HT-29 (cell line): Measurements from ENCODE around the gene EPB41L5. TPM values are rescaled to one million over a fixed set of nuclear protein-coding genes. Genes with fewer than 3 reads are reported as not detected.
A peak's percentile ranks its signal among the peaks of the same experiment; 100 is the strongest.
"Not testable (repeated sequence)": the region's sequence is repeated elsewhere in the genome, so short reads cannot be mapped to it uniquely, and the experiment has no call there.

Experiments used
- DNase-seq: peaks from one replicate; pipeline ENCODE4 v3.0.0-alpha.2; 2015; ENCODE audit warnings: low spot score
- total RNA-seq: library from RNA; depleted of rRNA; stranded (reverse); fragments of >200 nt; shearing (Covaris generic); gene quantifications from 2 replicates; pipeline ENCODE4 v1.2.3, GENCODE V29; 2014

Gene EPB41L5
- total RNA-seq, 1 experiment from 2014 or later, result 12.5 TPM

DNA sequence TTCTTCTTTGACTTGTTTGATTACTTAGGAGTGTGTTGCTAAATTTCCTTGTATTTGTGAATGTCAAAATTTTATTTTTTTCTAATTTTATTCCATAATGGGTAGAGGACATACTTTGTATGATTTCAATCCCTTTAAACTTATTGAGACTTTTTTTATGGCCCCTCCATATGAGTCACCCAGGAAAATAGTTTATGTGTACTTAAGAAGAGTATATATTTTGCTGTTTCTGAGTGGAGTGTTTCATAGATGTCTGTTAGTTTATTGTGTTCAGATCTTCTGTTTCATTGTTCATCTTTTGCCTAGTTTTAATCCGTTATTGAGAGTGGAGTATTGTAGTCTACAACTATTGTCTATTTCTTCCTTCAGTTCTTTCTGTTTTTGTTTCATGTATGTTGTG, 81.9 kb downstream of the EPB41L5 start:
- no peak for DNase-seq

DNA sequence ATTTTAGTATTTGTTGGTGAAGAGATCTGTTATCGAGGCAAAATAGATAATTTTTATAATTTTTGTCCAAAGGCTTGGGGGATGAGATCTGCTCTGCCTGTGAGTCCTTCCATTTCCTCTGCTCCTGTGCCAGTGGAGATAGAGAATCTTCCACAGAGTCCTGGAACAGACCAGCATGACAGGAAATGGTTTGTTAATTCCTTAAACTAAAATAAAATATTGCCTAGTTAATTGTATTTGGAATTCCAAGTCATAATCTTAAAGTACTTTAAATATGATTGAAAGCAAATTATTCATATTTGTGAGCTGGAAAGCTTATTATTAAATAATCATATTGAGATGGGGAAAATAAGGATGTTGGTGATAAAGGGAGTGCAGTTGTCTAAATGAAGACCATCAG, 87.8 kb downstream of the EPB41L5 start:
- DNase-seq, result no peak

DNA sequence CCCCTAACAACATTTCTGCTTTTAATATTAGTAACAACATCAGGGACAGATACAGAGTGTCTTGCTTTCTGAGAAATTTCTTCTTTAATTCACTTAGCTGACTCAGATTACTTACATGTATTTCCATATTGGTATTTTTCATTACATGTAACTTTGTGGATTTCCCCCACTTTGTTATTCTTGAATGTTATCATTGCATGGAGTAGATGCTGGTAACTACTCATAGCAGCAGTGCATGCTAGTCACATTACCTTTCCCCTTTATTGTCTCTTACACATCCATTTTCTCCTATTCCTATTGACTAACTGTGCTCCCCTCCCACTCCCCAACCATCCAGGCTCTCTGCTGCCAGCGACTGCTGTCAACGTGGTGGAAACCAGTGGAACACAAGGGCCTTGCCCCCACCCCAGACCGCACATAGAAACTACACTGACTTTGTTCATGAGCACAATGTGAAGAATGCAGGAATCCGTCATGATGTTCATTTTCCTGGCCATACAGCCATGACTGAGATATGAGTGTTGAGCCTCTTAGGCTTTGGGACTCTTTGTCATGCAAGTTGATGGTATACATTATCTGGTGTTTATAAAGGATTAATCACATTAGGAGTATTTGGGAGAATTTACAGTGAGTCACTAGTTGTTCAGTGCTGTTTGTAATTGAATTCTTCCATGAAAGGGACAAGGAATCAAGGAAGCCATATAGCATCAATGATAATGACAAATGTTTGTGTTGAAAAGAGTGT, 91.0 kb downstream of the EPB41L5 start:
- no peak for DNase-seq

DNA sequence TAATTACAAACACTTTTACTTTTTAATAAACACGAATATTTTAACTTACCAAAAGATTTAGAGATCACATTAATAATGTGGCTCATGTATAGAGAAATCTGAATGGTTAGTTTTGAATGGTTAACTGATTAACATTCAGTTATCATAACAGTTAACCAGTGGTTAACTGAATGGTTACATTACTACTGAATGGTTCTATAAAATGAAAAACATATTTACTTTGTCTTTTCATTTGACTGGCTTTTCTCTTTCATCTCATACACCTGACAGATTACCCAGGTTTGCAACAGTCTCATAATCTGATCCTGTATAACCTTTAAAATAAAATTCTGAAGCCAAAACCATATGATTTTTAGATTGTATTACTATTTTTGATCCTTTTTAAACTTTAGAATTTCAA, 91.9 kb downstream of the EPB41L5 start:
- DNase-seq, result no peak

DNA sequence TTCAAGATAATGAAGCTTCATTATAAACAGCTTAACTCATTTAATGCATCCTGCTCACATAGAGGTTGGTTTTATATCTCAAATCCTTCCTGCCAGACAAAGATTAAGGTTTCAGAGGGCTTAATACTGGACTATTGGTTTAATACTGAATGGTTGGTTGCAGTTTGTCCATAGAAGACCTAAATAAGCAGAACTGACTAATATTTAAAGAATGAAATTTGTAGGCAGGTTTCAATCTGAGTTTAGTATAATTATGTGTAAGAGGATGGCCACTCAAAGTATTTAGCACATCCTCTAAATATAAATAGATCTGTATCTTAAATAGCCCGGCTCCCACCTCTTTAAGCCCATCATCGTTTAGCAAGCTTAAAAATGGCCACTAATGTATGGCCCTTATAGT, 92.5 kb downstream of the EPB41L5 start:
- no peak for DNase-seq

DNA sequence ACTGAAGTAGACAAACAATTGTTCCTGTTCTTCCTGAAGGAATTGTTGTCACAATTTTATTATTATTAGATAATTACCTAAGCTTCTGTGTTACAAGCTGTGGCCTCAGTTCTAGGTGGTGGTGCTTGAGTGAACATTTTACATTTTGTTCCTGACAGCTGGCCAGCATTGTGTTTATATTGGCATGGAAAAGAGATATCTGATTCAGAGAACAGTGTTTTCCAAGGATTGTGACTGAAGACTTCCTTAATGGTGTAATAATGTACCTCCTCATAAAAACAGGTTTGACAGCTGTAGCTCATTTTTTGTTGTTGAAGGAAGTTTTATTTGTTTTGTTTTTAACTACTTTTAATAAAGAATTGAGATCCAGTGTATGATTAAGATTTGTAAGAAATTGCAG, 95.2 kb downstream of the EPB41L5 start:
- DNase-seq, result peak; percentile 72

DNA sequence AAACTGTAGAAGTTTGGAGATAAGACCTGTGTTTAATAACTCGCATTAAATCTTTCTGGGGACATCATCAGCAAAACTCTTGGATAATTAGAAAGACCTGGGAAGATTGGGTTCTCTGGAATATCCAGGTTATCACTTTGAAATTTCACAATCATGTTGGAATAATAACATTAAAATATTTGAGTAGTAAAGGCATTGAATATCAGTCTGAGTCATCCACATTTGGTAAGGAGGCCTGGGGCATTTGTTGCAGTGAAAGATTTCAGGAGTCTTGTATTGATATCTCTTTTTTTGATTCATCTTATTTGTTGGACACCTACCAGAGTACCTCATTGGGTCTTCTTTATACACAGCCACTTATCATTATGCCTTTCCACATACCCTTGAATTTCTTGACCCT, 95.9 kb downstream of the EPB41L5 start:
- peak; percentile 5 for DNase-seq

DNA sequence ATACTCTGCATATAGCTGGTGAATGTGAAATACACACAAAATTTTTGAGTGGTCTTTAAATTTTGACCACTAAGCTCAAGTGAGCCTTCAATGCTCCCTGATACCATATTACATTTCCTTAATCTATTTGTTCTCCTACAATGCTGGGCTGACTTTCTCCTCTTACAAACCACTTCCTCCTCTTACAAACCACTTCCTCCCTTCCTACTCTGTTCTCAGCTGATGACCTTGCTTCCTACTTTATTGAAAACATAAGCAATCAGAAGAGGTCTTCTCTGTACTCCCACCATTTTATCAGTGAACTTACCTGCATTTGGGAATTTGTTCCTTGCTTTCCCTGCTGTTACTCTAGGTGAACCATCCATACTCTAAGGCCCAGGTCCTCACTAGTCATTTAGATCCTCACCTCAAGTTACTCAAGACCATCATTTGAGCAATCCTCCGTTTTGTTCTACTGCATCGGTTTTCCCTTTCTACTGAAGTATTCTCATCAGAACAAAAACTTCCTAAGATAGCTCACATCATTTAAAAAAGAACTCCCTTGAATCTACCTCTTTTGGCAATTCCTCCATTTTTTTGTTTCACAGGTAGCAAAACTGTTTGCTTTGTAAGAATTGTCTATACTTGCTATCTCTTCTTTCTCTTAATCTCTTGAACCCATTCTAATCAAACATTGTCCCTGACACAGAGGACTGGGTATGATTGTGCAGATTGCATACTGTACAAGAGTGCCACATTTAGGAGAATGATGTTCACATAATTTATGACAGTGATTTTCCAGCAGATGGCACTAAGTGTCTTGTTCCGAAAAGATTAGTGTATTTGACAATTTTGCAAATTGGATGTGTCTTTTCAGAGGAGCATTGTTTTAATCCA, 96.5 kb downstream of the EPB41L5 start:
- DNase-seq, result peak; percentile 52

DNA sequence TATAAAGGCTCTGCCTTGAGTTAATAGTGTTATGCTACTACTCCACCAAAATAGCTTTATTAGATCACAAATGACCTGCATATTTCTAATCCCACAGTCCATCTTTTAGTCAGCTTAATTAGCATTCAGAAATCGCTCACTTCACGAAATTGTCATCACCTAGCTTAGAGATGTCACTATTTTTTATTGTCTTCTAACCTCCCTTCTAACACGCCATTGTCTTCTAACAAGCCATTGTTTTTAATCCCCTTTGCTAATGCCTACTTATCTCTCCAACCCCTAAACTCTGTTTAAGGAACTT, 97.1 kb downstream of the EPB41L5 start:
- DNase-seq, result no peak

DNA sequence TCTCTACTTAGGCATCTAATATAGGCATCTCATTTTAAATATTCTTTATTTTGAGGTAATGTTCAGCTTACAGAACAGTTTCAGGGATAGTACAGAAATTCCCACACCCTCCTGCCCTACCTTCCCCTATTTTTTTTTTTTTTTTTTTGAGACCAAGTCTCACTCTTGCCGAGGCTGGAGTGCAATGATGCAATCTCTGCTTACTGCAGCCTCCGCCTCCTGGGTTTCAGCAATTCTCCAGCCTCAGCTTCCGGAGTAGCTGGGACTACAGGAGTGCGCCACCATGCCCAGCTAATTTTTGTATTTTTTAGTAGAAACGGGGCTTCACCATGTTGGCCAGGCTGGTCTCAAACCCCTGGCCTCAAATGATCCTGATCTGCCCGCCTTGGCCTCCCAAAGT, 97.6 kb downstream of the EPB41L5 start:
- no peak for DNase-seq

DNA sequence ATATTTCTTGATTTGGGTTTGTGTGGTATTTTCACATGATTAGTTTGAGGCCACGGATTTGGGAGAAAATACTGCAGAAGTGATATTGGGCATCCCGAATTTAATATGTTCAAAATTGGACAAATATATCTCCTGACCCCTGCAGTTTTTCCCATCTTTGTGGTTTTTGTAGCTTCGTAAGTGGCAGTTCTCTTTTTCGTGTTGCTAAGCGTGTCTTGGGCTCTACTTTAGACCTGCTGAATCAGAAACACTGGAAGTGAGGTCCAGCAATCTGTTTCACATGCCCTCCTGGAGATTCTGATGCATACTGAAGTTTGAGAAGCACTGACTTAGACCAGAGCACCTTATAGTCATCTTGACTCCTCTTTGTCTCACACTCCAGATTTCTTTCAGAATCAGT, 98.3 kb downstream of the EPB41L5 start:
- DNase-seq, result no peak

DNA sequence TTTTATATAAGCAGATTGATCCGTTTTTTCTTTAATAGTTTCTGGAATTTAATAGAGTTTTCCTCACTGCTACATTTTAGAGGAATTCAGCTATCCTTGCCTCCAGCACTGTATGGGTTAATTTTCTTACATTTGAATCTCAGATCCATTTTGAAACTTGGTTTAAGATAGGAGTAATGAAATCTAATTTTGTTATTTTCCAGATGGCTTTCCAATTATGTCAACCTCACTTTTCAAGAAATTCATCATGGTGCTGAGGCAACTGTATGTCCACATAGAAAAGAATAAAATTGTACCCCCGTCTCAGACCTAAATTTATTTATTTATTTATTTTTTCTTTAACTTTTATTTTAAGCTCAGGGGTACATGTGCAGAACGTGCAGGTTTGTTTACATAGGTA, 105.1 kb downstream of the EPB41L5 start:
- DNase-seq, result no peak

DNA sequence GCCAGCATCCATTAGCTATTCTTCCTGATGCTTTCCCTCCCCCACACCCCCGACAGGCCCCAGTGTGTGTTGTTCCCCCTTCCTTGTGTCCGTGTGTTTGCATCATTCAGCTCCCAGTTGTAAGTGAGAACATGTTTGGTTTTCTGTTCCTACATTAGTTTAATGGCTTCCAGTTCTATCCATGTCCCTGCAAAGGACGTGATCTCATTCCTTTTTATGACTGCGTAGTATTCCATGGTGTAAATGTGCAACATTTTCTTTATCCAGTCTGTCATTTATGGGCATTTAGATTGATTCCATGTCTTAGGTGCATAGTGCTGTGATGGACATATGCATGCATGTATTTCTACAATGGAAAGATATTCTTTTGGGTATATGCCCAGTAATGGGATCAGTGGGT, 105.6 kb downstream of the EPB41L5 start:
- no peak for DNase-seq

DNA sequence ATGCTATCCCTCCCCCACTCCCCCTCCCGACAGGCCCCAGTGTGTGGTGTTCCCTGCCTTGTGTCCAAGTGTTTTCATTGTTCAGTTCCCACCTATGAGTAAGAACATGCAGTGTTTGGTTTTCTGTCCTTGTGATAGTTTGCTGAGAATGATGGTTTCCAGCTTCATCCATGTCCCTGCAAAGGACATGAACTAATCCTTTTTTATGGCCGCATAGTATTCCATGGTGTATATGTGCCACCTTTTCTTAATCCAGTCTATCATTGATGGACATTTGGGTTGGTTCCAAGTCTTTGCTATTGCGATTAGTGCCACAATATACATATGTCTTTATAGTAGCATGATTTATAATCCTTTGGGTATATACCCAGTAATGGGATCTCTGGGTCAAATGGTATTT, 108.5 kb downstream of the EPB41L5 start:
- not testable (repeated sequence) for DNase-seq

DNA sequence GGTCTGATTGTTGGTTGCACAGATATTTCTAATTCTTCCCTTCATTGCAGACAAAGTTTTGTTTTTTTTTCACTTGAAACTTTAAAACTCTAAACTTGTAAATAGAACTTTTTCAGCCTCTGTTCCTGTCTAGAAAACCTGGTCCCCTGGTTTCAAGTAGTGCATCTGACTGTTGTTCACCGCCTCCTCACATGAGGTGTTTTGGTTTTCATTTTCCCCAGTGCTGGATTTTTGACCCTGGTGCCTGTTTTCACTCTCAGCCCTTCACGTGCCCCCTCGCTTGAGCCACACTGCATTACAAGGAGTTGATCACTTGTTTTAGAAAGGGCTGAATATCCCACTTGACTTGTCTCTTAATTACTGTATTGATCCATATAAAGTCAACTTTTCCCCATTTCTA, 110.2 kb downstream of the EPB41L5 start:
- no peak for DNase-seq

DNA sequence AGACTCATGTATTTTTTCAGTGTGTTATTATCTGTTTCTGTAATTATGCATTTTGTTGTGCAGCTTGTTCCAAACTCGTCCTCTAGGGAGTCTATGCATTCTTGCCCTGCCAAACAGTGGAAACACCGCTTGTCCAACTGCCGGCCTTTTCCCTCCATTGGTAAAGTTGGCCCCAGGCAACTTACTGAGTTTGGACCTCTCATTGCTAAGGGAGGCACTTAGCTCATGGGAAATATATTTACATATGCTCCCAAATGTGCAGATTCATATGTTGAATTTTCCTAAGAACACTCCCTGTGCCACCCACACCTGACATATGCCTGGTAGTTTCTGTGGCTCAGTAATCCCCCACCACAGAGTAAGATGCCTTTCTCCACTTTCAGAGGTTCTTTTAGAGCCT, 112.3 kb downstream of the EPB41L5 start:
- no peak for DNase-seq

DNA sequence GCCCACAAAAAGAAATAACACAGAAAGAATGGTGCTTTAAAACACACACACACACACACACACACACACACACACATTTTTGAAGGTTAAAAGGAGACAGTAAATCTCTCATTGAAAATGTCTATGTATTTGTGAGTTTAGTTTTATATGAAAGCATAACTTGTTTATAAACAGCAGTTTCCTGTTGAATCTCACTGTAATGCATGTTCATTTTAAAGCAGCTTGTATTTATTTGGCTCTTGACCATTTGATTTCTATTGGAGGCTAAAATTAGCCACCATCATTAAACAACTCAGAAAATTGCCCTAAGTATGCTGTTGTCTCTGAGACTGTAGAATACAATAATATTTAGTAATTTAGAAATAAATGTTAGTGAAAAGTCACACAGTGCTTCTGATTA, 115.3 kb downstream of the EPB41L5 start:
- no peak for DNase-seq

DNA sequence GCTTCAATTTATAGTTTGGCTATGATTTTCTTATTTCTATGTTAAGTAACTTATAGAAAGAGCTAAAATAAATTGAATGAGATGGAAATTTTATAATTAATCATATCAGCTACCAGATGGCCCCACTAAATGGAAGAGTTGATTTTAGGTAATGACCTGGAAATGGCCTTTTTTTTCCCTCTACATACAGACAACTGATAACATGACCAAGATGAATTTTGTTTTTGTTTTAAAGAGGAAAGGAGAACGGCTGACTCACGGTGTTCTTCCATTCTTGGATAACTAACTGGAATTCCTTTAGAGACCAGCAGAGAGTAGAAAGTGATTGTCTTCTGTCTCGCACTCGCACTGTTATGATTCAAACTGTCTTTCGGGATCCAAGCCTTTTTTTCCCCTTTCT, 119.3 kb downstream of the EPB41L5 start:
- no peak for DNase-seq

DNA sequence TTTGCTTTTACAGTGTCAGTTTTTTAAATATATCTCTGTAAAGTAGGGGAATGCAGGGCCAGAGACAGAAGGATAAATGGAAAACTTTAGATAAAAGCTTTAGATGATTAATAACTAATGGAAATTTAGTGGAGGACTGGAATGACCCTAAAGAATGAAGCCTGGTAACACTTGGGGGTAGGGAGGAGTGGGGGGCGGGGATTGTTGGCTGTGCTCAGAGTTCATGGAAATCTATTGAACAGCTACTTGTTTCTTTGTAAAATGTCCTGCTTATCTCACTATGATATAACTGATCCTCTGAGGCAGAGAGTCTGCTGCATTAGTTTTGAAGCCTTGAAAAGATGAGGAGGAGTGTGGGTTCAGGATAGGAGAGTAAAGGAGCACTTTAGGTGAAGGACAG, 119.8 kb downstream of the EPB41L5 start:
- DNase-seq, result no peak

DNA sequence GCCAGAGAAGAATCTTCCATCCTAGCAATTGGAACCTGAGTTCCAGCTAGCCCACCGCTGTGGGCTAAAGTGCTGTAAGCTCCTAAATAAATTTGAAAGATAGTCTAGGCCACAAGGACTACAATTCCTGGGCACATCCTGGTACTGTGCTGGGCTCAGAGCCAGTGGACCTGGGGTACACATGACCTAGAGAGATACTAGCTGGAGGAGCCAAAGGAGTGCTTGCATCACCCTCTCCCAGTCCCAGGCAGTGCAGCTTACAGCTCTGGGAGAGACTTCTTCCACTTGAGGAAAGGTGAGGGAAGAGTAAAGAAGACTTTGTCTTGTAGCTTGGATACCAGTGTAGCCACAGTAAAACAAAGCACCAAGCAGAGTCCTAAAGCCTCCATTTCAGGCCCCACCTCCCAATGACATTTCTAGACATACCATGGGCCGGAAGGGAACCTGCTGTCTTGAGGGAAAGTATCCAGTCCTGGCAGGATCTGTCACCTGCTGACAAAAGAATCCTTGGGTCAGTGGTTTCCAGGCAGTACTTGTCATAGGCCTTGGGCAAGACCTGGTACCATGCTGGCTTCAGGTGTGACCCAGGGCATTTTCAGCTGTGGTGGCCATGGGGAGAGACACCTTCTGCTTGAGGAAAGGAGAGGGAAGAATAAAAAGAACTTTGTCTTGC, 120.8 kb downstream of the EPB41L5 start:
- no peak for DNase-seq

DNA sequence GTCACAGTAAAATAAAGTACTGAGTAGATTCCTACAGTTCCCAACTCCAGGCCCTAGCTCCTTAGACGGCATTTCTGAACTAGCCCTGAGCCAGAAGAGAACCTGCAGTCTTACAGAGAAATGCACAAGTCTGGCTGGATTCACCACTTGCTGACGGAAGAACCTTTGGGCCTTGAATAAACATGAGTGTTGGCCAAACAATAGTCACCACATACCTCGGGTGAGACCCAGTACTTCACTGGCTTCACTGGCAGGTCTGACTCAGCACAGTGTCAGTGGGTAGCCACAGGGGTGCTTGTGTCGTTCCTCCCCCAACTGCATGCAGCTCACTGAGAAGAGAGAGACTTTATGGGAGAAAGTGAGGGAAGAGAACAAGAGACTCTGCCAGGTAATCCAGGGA, 121.4 kb downstream of the EPB41L5 start:
- no peak for DNase-seq

DNA sequence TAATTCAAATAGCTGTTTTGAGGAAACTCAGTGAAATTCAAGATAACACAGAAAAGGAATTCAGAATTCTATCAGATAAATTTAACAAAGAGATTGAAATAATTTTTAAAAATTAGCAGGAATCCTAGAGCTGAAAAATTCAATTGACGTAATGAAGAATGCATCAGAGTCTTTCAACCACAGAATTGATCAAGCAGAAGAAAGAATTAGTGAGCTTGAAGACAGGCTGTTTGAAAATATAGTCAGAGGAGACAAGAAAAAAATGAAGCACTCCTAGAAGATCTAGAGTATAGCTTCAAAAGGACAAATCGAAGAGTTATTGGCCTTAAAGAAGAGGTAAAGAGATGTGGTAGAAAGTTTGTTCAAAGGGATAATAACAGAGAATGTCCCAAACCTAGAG, 122.1 kb downstream of the EPB41L5 start:
- not testable (repeated sequence) for DNase-seq

DNA sequence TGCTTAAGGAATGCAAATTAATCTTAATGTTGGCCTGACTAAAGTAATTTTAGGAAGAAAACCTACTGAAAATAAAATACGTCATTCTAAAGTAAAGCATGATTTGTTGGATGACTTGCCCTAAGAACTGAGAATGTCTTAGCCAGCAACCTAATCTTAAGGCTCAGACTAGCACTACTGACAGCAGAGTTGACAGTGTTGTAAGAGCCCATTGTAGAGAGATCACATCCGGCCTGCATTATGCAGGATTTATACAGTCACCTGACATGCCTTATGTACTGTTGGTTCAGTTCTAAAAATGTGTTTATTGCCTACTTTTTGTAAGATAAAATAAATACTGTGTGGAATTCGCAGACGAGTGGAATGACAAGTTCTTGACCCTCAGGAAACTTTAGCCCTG, 128.0 kb downstream of the EPB41L5 start:
- no peak for DNase-seq
